T-cell (primary cell): ENCODE data around the gene SNHG17. TPM values are rescaled to one million over a fixed set of nuclear protein-coding genes. Genes with fewer than 3 reads are reported as not detected.
"Not testable (repeated sequence)": the region's sequence is repeated elsewhere in the genome, so short reads cannot be mapped to it uniquely, and the experiment has no call there.

Experiments
- ATAC-seq, 4 experiments: fragments of 200-7000 bp in 3 of 4; fragments of 150-1000 bp in 1 of 4; cut with Tn5 transposase; replicated peaks in 1 of 4; 1 replicate in 3 of 4; 2 replicates in 1 of 4; pipeline ENCODE4 v1.10.0; 2021; ENCODE audit warnings: moderate library complexity in 3 of 4, mild to moderate bottlenecking in 2 of 4, moderate number of reproducible peaks in 1 of 4
- CTCF ChIA-PET, 2 donors: fragments of 300-600 bp; sonication (Branson Sonifier 250); formaldehyde crosslinking; loops; one replicate each; lab custom pipeline; 2022; ENCODE audit warnings: antibody characterized with exemption in 2 of 2; lab: Charles Lee
- POLR2A ChIA-PET, 2 donors: fragments of 300-600 bp; sonication (Branson Sonifier 250); formaldehyde crosslinking; loops; one replicate each; lab custom pipeline; 2022; ENCODE audit warnings: antibody characterized with exemption in 2 of 2; lab: Charles Lee
- DNase-seq, 35 experiments: peaks; one replicate each; pipeline versions ENCODE4 v3.0.0 to v3.0.0-alpha.2; 2013 to 2023
- H3K27ac ChIP-seq: one replicate; pipeline ENCODE4 v1.5.1; 2013; ENCODE audit warnings: low read length
- H3K27me3 ChIP-seq, 2 experiments: replicated peaks in 1 of 2; 1 replicate in 1 of 2; 2 replicates in 1 of 2; pipeline versions ENCODE4 v1.6.1 to v1.7.0; 2013; ENCODE audit warnings: low read length in 1 of 2, mixed read lengths in 1 of 2; ENCODE audit not compliant: control insufficient read depth in 2 of 2, insufficient read depth in 2 of 2; ENCODE audit errors: extremely low read depth in 1 of 2
- H3K36me3 ChIP-seq, 2 donors: 1 replicate in 1 of 2; 2 replicates in 1 of 2; pipeline versions ENCODE4 v1.6.1 to v1.7.0; 2013; ENCODE audit warnings: low read length in 1 of 2; ENCODE audit not compliant: control insufficient read depth in 2 of 2, insufficient read depth in 1 of 2; ENCODE audit errors: extremely low read depth in 1 of 2
- H3K4me1 ChIP-seq, 2 experiments: 1 replicate in 1 of 2; 2 replicates in 1 of 2; pipeline versions ENCODE4 v1.6.1 to v1.7.0; 2013; ENCODE audit warnings: low read length in 2 of 2, mixed read lengths in 1 of 2; ENCODE audit not compliant: insufficient read depth in 2 of 2, control insufficient read depth in 1 of 2; ENCODE audit errors: extremely low read depth in 1 of 2
- H3K4me3 ChIP-seq, 2 donors: 1 replicate in 1 of 2; 2 replicates in 1 of 2; pipeline versions ENCODE4 v1.5.1 to v1.7.0; 2013; ENCODE audit warnings: mild to moderate bottlenecking in 2 of 2, low read length in 1 of 2, moderate library complexity in 1 of 2; ENCODE audit not compliant: control insufficient read depth in 1 of 2; ENCODE audit errors: extremely low read depth in 1 of 2
- H3K9me3 ChIP-seq: 2 replicates; pipeline ENCODE4 v1.7.0; 2013
- H3K27ac Mint-ChIP-seq, 2 donors: one replicate each; pipeline ENCODE4 v1.8.0; 2020 to 2021; ENCODE audit warnings: mild to moderate bottlenecking in 2 of 2, mixed read lengths in 2 of 2
- H3K27me3 Mint-ChIP-seq, 2 donors: one replicate each; pipeline ENCODE4 v1.8.0; 2021 to 2022; ENCODE audit warnings: mixed read lengths in 2 of 2
- H3K36me3 Mint-ChIP-seq: one replicate; pipeline ENCODE4 v1.8.0; 2021; ENCODE audit warnings: mixed read lengths
- H3K4me1 Mint-ChIP-seq, 3 donors: one replicate each; pipeline ENCODE4 v1.8.0; 2020 to 2022; ENCODE audit warnings: mixed read lengths in 3 of 3, mild to moderate bottlenecking in 1 of 3
- H3K4me3 Mint-ChIP-seq, 3 donors: one replicate each; pipeline ENCODE4 v1.8.0; 2020 to 2022; ENCODE audit warnings: mild to moderate bottlenecking in 3 of 3, mixed read lengths in 3 of 3, moderate library complexity in 3 of 3
- H3K9me3 Mint-ChIP-seq, 3 donors: one replicate each; pipeline ENCODE4 v1.8.0; 2020 to 2022; ENCODE audit warnings: mixed read lengths in 3 of 3
- WGBS: methylation state at CpG from one replicate; pipeline ENCODE4 v1.1.5; 2013; ENCODE audit warnings: missing lambda C conversion rate; ENCODE audit not compliant: insufficient coverage; 5-methylcytosine and 5-hydroxymethylcytosine counted together
- total RNA-seq, 35 experiments: library from RNA in 6 of 35; stranded (reverse) in 6 of 35; fragments of 120-200 nt in 1 of 35; gene quantifications; one replicate each; pipeline versions ENCODE4 v1.2.1 to v1.2.4 and lab custom pipeline; 2013 to 2026

Gene SNHG17
- total RNA-seq, 5 donors from 2014 or later (not counting 1 experiment from before 2014, with no cell fraction given): 46.7 to 77.9 (median 67.6) TPM

- H3K4me3 Mint-ChIP-seq, POLR2A ChIA-PET, CTCF ChIA-PET, H3K27ac ChIP-seq, H3K27me3 ChIP-seq, H3K27ac Mint-ChIP-seq, H3K36me3 Mint-ChIP-seq, ATAC-seq, H3K36me3 ChIP-seq, DNase-seq, H3K4me1 Mint-ChIP-seq, H3K9me3 ChIP-seq, H3K4me1 ChIP-seq, H3K9me3 Mint-ChIP-seq, H3K4me3 ChIP-seq: not testable (repeated sequence)
- H3K27me3 Mint-ChIP-seq: peaks cover 6 to 11% of the 10 kb centered on the region in 2 donors
- WGBS: no CpG with 5 or more reads among the region's 2 CpGs
Measured at GRCh38 chr20:38395751-38396395, 39.3 kb downstream of the SNHG17 start.

GRCh38 chr20:38395165-38395564 lies 40.0 kb downstream of the SNHG17 start:
- no peak overlapping the region for H3K27ac ChIP-seq
- Mint-ChIP-seq H3K36me3 (no peaks in the 10 kb centered on the region), H3K27me3 (peaks cover 6 to 11% of the 10 kb centered on the region in 2 donors), H3K4me3 (no peak overlapping the region), H3K9me3 (peaks cover 0 to 7% (median 3%) of the 10 kb centered on the region in 3 donors), H3K27ac (no peak overlapping the region), H3K4me1 (no peaks in the 10 kb centered on the region)
- no peak for DNase-seq
- WGBS: no CpG with 5 or more reads among the region's 2 CpGs
- no peaks in the 10 kb centered on the region for H3K4me1 ChIP-seq
- ChIA-PET POLR2A (no interaction called here), CTCF (no interaction called here)
- H3K27me3 ChIP-seq: no peaks in the 10 kb centered on the region
- no peaks in the 10 kb centered on the region for H3K36me3 ChIP-seq
- no peak for ATAC-seq
- no peaks in the 10 kb centered on the region for H3K9me3 ChIP-seq
- H3K4me3 ChIP-seq: no peak overlapping the region

- ChIA-PET POLR2A (no interaction called here), CTCF (no interaction called here)
- peaks cover 11 to 15% of the 10 kb centered on the region in 2 donors for H3K27me3 Mint-ChIP-seq
- no peak for DNase-seq
- H3K4me1 ChIP-seq: no peaks in the 10 kb centered on the region
- peaks cover 4 to 12% (median 9%) of the 10 kb centered on the region in 3 donors for H3K9me3 Mint-ChIP-seq
- no peak overlapping the region for H3K4me3 ChIP-seq
- H3K4me3 Mint-ChIP-seq: no peak overlapping the region
- H3K36me3 Mint-ChIP-seq: peaks cover 5% of the 10 kb centered on the region
- ATAC-seq: no peak
- no peaks in the 10 kb centered on the region for H3K4me1 Mint-ChIP-seq
- no peak overlapping the region for H3K27ac Mint-ChIP-seq
- no peaks in the 10 kb centered on the region for H3K27me3 ChIP-seq
- no peak overlapping the region for H3K27ac ChIP-seq
- WGBS: 100% methylated on average over 2 of the region's 5 CpGs
- H3K36me3 ChIP-seq: no peaks in the 10 kb centered on the region
- no peaks in the 10 kb centered on the region for H3K9me3 ChIP-seq
Measured at GRCh38 chr20:38393259-38393658, 41.9 kb downstream of the SNHG17 start.

- Mint-ChIP-seq H3K9me3 (peaks cover 4 to 12% (median 9%) of the 10 kb centered on the region in 3 donors), H3K4me3 (no peak overlapping the region), H3K27ac (no peak overlapping the region), H3K36me3 (peaks cover 5% of the 10 kb centered on the region), H3K27me3 (peaks cover 11 to 15% of the 10 kb centered on the region in 2 donors), H3K4me1 (no peaks in the 10 kb centered on the region)
- no peak for DNase-seq
- no peaks in the 10 kb centered on the region for H3K27me3 ChIP-seq
- 75% methylated on average over 1 of the region's 3 CpGs for WGBS
- ChIA-PET POLR2A (no interaction called here), CTCF (no interaction called here)
- H3K27ac ChIP-seq: no peak overlapping the region
- no peak for ATAC-seq
- H3K4me1 ChIP-seq: no peaks in the 10 kb centered on the region
- no peaks in the 10 kb centered on the region for H3K9me3 ChIP-seq
- H3K36me3 ChIP-seq: no peaks in the 10 kb centered on the region
- H3K4me3 ChIP-seq: no peak overlapping the region
Measured at GRCh38 chr20:38392356-38392755, 42.8 kb downstream of the SNHG17 start.

- Histone ChIP-seq H3K27ac (no peak overlapping the region), H3K9me3 (no peaks in the 10 kb centered on the region), H3K4me1 (no peaks in the 10 kb centered on the region), H3K36me3 (no peaks in the 10 kb centered on the region), H3K27me3 (peaks cover 0 to 7% of the 10 kb centered on the region in 2 experiments), H3K4me3 (no peak overlapping the region)
- no peaks in the 10 kb centered on the region for H3K4me1 Mint-ChIP-seq
- 70% methylated on average over 2 of the region's 4 CpGs for WGBS
- H3K4me3 Mint-ChIP-seq: no peak overlapping the region
- ChIA-PET POLR2A (no interaction called here), CTCF (interaction anchor here in 1 of 2 donors (0.7 kb wide), 1 partner anchor 29 kb away, joined by 3 read pairs; no protein-coding TSS in a partner anchor)
- ATAC-seq: no peak
- H3K27me3 Mint-ChIP-seq: peaks cover 7 to 24% of the 10 kb centered on the region in 2 donors
- peaks cover 4 to 12% (median 9%) of the 10 kb centered on the region in 3 donors for H3K9me3 Mint-ChIP-seq
- H3K36me3 Mint-ChIP-seq: peaks cover 5% of the 10 kb centered on the region
- no peak for DNase-seq
- H3K27ac Mint-ChIP-seq: no peak overlapping the region
Measured at GRCh38 chr20:38387953-38388352, 47.2 kb downstream of the SNHG17 start.

GRCh38 chr20:38386851-38387250 lies 48.3 kb downstream of the SNHG17 start:
- ATAC-seq: no peak
- Histone ChIP-seq H3K4me1 (no peaks in the 10 kb centered on the region), H3K27ac (no peak overlapping the region), H3K9me3 (no peaks in the 10 kb centered on the region), H3K4me3 (no peak overlapping the region), H3K27me3 (peaks cover 0 to 7% of the 10 kb centered on the region in 2 experiments), H3K36me3 (no peaks in the 10 kb centered on the region)
- Mint-ChIP-seq H3K4me1 (no peaks in the 10 kb centered on the region), H3K9me3 (peaks cover 4 to 12% (median 9%) of the 10 kb centered on the region in 3 donors), H3K27me3 (peaks cover 11 to 32% of the 10 kb centered on the region in 2 donors), H3K4me3 (no peak overlapping the region), H3K36me3 (peaks cover 5% of the 10 kb centered on the region), H3K27ac (no peak overlapping the region)
- ChIA-PET CTCF (no interaction called here), POLR2A (no interaction called here)
- WGBS: no CpG with 5 or more reads among the region's 2 CpGs
- no peak for DNase-seq
